WTC11 (cell line): Measurements from ENCODE around the gene SHOX. TPM values are rescaled to one million over a fixed set of nuclear protein-coding genes. Genes with fewer than 3 reads are reported as not detected.
A peak's percentile ranks its signal among the peaks of the same experiment; 100 is the strongest.

Experiments
- ATAC-seq: fragments of 200-7000 bp; cut with Tn5 transposase; 2 replicates; pipeline ENCODE4 v1.10.0; 2021; ENCODE audit warnings: mild to moderate bottlenecking, moderate library complexity
- CTCF ChIA-PET: fragments of 300-600 bp; sonication (Branson Sonifier 250); formaldehyde crosslinking; loops from one replicate; lab custom pipeline; 2021; ENCODE audit warnings: antibody characterized with exemption; lab: Charles Lee
- POLR2A ChIA-PET: fragments of 350-600 bp; sonication (Branson Sonifier 250); formaldehyde crosslinking; loops from one replicate; lab custom pipeline; 2021; ENCODE audit warnings: antibody characterized with exemption; lab: Charles Lee
- DNase-seq: peaks from one replicate; pipeline ENCODE4 v3.0.0; 2021; ENCODE audit warnings: low spot score
- H3K27ac Mint-ChIP-seq: 2 replicates; pipeline ENCODE4 v1.8.0; 2021; ENCODE audit warnings: mixed read lengths
- H3K27me3 Mint-ChIP-seq: 2 replicates; pipeline ENCODE4 v1.8.0; 2021; ENCODE audit warnings: low read depth, mild to moderate bottlenecking, moderate library complexity, mixed read lengths
- H3K36me3 Mint-ChIP-seq: 2 replicates; pipeline ENCODE4 v1.8.0; 2021; ENCODE audit warnings: mixed read lengths
- H3K4me1 Mint-ChIP-seq: 2 replicates; pipeline ENCODE4 v1.8.0; 2022; ENCODE audit warnings: mixed read lengths
- H3K4me3 Mint-ChIP-seq: 2 replicates; pipeline ENCODE4 v1.8.0; 2021; ENCODE audit warnings: mild to moderate bottlenecking, moderate library complexity, mixed read lengths
- H3K9me3 Mint-ChIP-seq: 2 replicates; pipeline ENCODE4 v1.8.0; 2021; ENCODE audit warnings: mixed read lengths
- CREB1 ChIP-seq: sonication (generic); formaldehyde crosslinking; IDR thresholded peaks from 2 replicates; pipeline ENCODE4 v1.8.0; 2023; ENCODE audit warnings: mild to moderate bottlenecking, missing genetic modification reagents
- ETV6 ChIP-seq: sonication (generic); formaldehyde crosslinking; IDR thresholded peaks from 2 replicates; pipeline ENCODE4 v1.8.1; 2022; ENCODE audit warnings: mild to moderate bottlenecking, missing genetic modification reagents
- FOXJ3 ChIP-seq: sonication (generic); formaldehyde crosslinking; IDR thresholded peaks from 2 replicates; pipeline ENCODE4 v1.9.0; 2021; ENCODE audit warnings: missing genetic modification reagents, mild to moderate bottlenecking, borderline replicate concordance
- FOXP1 ChIP-seq: sonication (generic); formaldehyde crosslinking; IDR thresholded peaks from 2 replicates; pipeline ENCODE4 v1.8.0; 2022; ENCODE audit warnings: missing genetic modification reagents, mild to moderate bottlenecking, moderate library complexity, borderline replicate concordance
- GRHL2 ChIP-seq: fragments of 250-450 bp; sonication (Bioruptor Pico); IDR thresholded peaks from 2 replicates; pipeline ENCODE4 v1.8.0; 2022; ENCODE audit warnings: mild to moderate bottlenecking, moderate library complexity; ENCODE audit not compliant: insufficient replicate concordance, severe bottlenecking
- HMGA2 ChIP-seq: fragments of 250-450 bp; sonication (Bioruptor Pico); IDR thresholded peaks from 2 replicates; pipeline ENCODE4 v1.4.0; 2021; ENCODE audit warnings: mild to moderate bottlenecking, moderate library complexity
- NR1H2 ChIP-seq: sonication (generic); formaldehyde crosslinking; IDR thresholded peaks from 2 replicates; pipeline ENCODE4 v1.9.0; 2021; ENCODE audit warnings: mild to moderate bottlenecking, moderate library complexity, missing genetic modification reagents
- NR3C1 ChIP-seq: sonication (generic); formaldehyde crosslinking; conservative IDR thresholded peaks from 2 replicates; pipeline ENCODE4 v1.8.1; 2023; ENCODE audit warnings: low read depth, mild to moderate bottlenecking, missing genetic modification reagents
- OVOL2 ChIP-seq: fragments of 250-450 bp; sonication (Bioruptor Pico); IDR thresholded peaks from 2 replicates; pipeline ENCODE4 v1.9.0; 2021; ENCODE audit warnings: mild to moderate bottlenecking, borderline replicate concordance
- PRRX2 ChIP-seq: fragments of 250-450 bp; sonication (Bioruptor Pico); IDR thresholded peaks from 2 replicates; pipeline ENCODE4 v1.8.0; 2021; ENCODE audit warnings: mild to moderate bottlenecking
- SMAD3 ChIP-seq: sonication (generic); formaldehyde crosslinking; IDR thresholded peaks from 2 replicates; pipeline ENCODE4 v1.8.0; 2022; ENCODE audit warnings: missing genetic modification reagents, mild to moderate bottlenecking, borderline replicate concordance
- TEAD1 ChIP-seq: sonication (generic); formaldehyde crosslinking; IDR thresholded peaks from 2 replicates; pipeline ENCODE4 v1.8.0; 2022; ENCODE audit warnings: mild to moderate bottlenecking, missing genetic modification reagents
- TP53 ChIP-seq: sonication (generic); formaldehyde crosslinking; IDR thresholded peaks from 2 replicates; pipeline ENCODE4 v1.8.1; 2023; ENCODE audit warnings: mild to moderate bottlenecking, missing genetic modification reagents
- USF1 ChIP-seq: sonication (generic); formaldehyde crosslinking; IDR thresholded peaks from 2 replicates; pipeline ENCODE4 v1.8.0; 2022; ENCODE audit warnings: mild to moderate bottlenecking, missing genetic modification reagents
- USF2 ChIP-seq: sonication (generic); formaldehyde crosslinking; IDR thresholded peaks from 2 replicates; pipeline ENCODE4 v1.8.1; 2023; ENCODE audit warnings: mild to moderate bottlenecking, missing genetic modification reagents, moderate library complexity
- ZMAT4 ChIP-seq: fragments of 250-450 bp; sonication (Bioruptor Pico); IDR thresholded peaks from 2 replicates; pipeline ENCODE4 v1.9.0; 2021; ENCODE audit warnings: mild to moderate bottlenecking
- ZNF121 ChIP-seq: sonication (generic); formaldehyde crosslinking; IDR thresholded peaks from 2 replicates; pipeline ENCODE4 v1.8.0; 2023; ENCODE audit warnings: missing genetic modification reagents
- ZNF219 ChIP-seq: sonication (generic); formaldehyde crosslinking; IDR thresholded peaks from 2 replicates; pipeline ENCODE4 v1.8.0; 2023; ENCODE audit warnings: missing genetic modification reagents, mild to moderate bottlenecking, borderline replicate concordance
- ZNF263 ChIP-seq: sonication (generic); formaldehyde crosslinking; IDR thresholded peaks from 2 replicates; pipeline ENCODE4 v1.8.1; 2022; ENCODE audit warnings: low read depth, mild to moderate bottlenecking, moderate library complexity, missing genetic modification reagents
- ZNF423 ChIP-seq: fragments of 250-450 bp; sonication (Bioruptor Pico); IDR thresholded peaks from 2 replicates; pipeline ENCODE4 v2.1.2; 2022; ENCODE audit warnings: mild to moderate bottlenecking, moderate library complexity
- ZNF425 ChIP-seq: fragments of 250-450 bp; sonication (Bioruptor Pico); conservative IDR thresholded peaks from 2 replicates; pipeline ENCODE4 v1.9.0; 2021; ENCODE audit warnings: mild to moderate bottlenecking
- ZNF512 ChIP-seq: sonication (generic); formaldehyde crosslinking; IDR thresholded peaks from 2 replicates; pipeline ENCODE4 v1.8.1; 2022; ENCODE audit warnings: missing genetic modification reagents, borderline replicate concordance
- ZSCAN18 ChIP-seq: fragments of 250-450 bp; sonication (Bioruptor Pico); IDR thresholded peaks from 2 replicates; pipeline ENCODE4 v2.1.2; 2022; ENCODE audit warnings: mild to moderate bottlenecking, moderate library complexity
- total RNA-seq: library from RNA; stranded (reverse); gene quantifications from 3 replicates; pipeline ENCODE4 v1.2.3, GENCODE V29; 2021

SHOX gene
- total RNA-seq, 1 experiment from 2014 or later = 0.09 TPM

- H3K36me3 Mint-ChIP-seq = no peaks in the 10 kb centered on the region
- ChIA-PET CTCF (no interaction called here), POLR2A (no interaction called here)
- ATAC-seq (no peak), DNase-seq (no peak)
- H3K27me3 Mint-ChIP-seq = peaks cover 14% of the 10 kb centered on the region; the same call in 1 of the 2 replicates
- no peaks in the 10 kb centered on the region for H3K9me3 Mint-ChIP-seq
- H3K4me1 Mint-ChIP-seq = peaks cover 10% of the 10 kb centered on the region
- no peak for TF ChIP-seq USF2 (CRISPR knock-in tag)
- no peak for TF ChIP-seq TEAD1 (CRISPR knock-in tag)
- TF ChIP-seq ETV6 (CRISPR knock-in tag) = no peak
- TF ChIP-seq NR1H2 (CRISPR knock-in tag) = no peak
- TF ChIP-seq ZNF425 (CRISPR knock-in tag) = no peak
- no peak for TF ChIP-seq GRHL2 (CRISPR knock-in tag)
- no peak for TF ChIP-seq CREB1 (CRISPR knock-in tag)
- TF ChIP-seq ZMAT4 (CRISPR knock-in tag) = no peak
- no peak for TF ChIP-seq SMAD3 (CRISPR knock-in tag)
- no peak for TF ChIP-seq ZNF121
- no peak for TF ChIP-seq ZSCAN18 (CRISPR knock-in tag)
- no peak for TF ChIP-seq OVOL2 (CRISPR knock-in tag)
- TF ChIP-seq TP53 (CRISPR knock-in tag) = no peak
- no peak for TF ChIP-seq HMGA2
- no peak for TF ChIP-seq FOXJ3 (CRISPR knock-in tag)
- no peak for TF ChIP-seq USF1 (CRISPR knock-in tag)
- no peak for TF ChIP-seq NR3C1 (CRISPR knock-in tag)
- TF ChIP-seq PRRX2 (CRISPR knock-in tag) = no peak
- H3K27ac Mint-ChIP-seq = no peak overlapping the region
- H3K4me3 Mint-ChIP-seq = no peak overlapping the region
Measured at GRCh38 chrX:584572-584971, 46.0 kb upstream of the SHOX start.

GRCh38 chrX:585115-585808 is 45.3 kb upstream of the SHOX start:
- Mint-ChIP-seq H3K4me1 (peaks cover 13% of the 10 kb centered on the region), H3K27ac (no peak overlapping the region), H3K9me3 (no peaks in the 10 kb centered on the region), H3K36me3 (no peaks in the 10 kb centered on the region), H3K4me3 (peak overlapping the region; percentile 22; the same call in 1 of the 2 replicates), H3K27me3 (peaks cover 14% of the 10 kb centered on the region; the same call in 1 of the 2 replicates)
- CTCF ChIA-PET = no interaction called here
- peak; percentile 41 for ATAC-seq
- POLR2A ChIA-PET = no interaction called here
- no peak for DNase-seq
- TF ChIP-seq ZNF512 (CRISPR knock-in tag) (peak; percentile 72; the same call in 1 of the 2 replicates), ZNF263 (CRISPR knock-in tag) (peak; percentile 54; the same call in 1 of the 2 replicates), USF2 (CRISPR knock-in tag) (no peak), ZNF423 (CRISPR knock-in tag) (0 out of 2 replicates have a peak, but pooled peaks have one; percentile 3), ZNF219 (CRISPR knock-in tag) (no peak), FOXP1 (CRISPR knock-in tag) (no peak), ETV6 (CRISPR knock-in tag) (peak; percentile 80; the same call in 1 of the 2 replicates)
